WERI-Rb-1 (cell line): ENCODE measurements around the gene CCDC88A.

Experiments
- DNase-seq: peaks from one replicate; pipeline ENCODE4 v3.0.0-alpha.2; 2020
- H3K27ac ChIP-seq: fragments of 250-450 bp; sonication (Bioruptor Pico); 2 replicates; pipeline ENCODE4 v1.5.1; 2020; ENCODE audit warnings: mild to moderate bottlenecking, moderate library complexity
- H3K27me3 ChIP-seq: fragments of 250-450 bp; sonication (Bioruptor Pico); 2 replicates; pipeline ENCODE4 v1.5.1; 2021; ENCODE audit warnings: mild to moderate bottlenecking, low read depth, moderate library complexity; ENCODE audit not compliant: insufficient read depth, severe bottlenecking
- H3K36me3 ChIP-seq: fragments of 250-450 bp; sonication (Bioruptor Pico); 2 replicates; pipeline ENCODE4 v1.5.1; 2020; ENCODE audit warnings: mild to moderate bottlenecking, moderate library complexity
- H3K4me3 ChIP-seq: 2 replicates; pipeline ENCODE4 v1.5.1; 2011; ENCODE audit warnings: low read depth, mild to moderate bottlenecking, control low read depth, low read length
- H3K9me3 ChIP-seq: fragments of 250-450 bp; sonication (Bioruptor Pico); 2 replicates; pipeline ENCODE4 v1.5.1; 2021; ENCODE audit warnings: mild to moderate bottlenecking, moderate library complexity; ENCODE audit not compliant: severe bottlenecking
- TF ChIP-seq, protein P1 (sequence below): IDR thresholded peaks from 2 replicates; pipeline ENCODE4 v1.5.1; 2011; ENCODE audit warnings: low read depth, mild to moderate bottlenecking, control low read depth, inconsistent platforms, low read length

CCDC88A gene

DNA sequence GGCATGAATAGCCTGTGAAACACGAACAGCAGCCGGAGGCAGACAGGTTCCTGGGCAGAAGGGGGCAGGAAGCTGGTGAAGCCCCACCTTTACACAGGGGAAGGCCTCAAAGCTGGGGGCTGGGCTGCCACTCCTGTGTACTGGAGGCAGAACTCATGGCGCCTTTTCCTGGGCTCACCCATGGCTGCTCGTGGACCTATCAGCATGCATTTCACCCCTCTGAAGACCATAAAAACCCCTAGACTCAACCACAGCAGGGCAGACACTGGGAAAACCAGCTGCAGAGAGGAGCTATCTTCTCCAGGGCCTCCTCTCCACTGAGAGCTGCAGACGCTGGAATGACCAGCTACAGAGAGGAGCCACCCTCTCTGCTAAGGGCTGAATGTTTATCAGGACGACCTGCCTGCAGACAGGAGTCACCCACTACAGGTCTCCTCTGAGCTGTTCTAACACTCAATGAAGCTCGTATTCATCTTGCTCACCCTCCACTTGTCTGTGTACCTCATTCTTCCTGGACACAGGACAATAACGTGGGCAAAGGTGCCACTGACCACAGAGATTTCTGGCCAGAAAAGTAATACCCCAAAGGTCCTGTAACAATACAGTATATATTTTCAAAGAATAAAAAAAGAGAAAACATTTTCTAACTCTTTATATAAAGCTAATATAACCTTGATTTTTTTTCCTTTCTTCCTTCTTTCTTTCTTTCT, 18.9 kb upstream of the CCDC88A start:
- Histone ChIP-seq H3K27ac (no peak overlapping the region), H3K27me3 (no peaks in the 10 kb centered on the region), H3K4me3 (no peak overlapping the region), H3K9me3 (peaks cover 2% of the 10 kb centered on the region), H3K36me3 (no peaks in the 10 kb centered on the region)
- no peak for DNase-seq
- TF ChIP-seq, protein P1, sequence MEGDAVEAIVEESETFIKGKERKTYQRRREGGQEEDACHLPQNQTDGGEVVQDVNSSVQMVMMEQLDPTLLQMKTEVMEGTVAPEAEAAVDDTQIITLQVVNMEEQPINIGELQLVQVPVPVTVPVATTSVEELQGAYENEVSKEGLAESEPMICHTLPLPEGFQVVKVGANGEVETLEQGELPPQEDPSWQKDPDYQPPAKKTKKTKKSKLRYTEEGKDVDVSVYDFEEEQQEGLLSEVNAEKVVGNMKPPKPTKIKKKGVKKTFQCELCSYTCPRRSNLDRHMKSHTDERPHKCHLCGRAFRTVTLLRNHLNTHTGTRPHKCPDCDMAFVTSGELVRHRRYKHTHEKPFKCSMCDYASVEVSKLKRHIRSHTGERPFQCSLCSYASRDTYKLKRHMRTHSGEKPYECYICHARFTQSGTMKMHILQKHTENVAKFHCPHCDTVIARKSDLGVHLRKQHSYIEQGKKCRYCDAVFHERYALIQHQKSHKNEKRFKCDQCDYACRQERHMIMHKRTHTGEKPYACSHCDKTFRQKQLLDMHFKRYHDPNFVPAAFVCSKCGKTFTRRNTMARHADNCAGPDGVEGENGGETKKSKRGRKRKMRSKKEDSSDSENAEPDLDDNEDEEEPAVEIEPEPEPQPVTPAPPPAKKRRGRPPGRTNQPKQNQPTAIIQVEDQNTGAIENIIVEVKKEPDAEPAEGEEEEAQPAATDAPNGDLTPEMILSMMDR: no peak

DNA sequence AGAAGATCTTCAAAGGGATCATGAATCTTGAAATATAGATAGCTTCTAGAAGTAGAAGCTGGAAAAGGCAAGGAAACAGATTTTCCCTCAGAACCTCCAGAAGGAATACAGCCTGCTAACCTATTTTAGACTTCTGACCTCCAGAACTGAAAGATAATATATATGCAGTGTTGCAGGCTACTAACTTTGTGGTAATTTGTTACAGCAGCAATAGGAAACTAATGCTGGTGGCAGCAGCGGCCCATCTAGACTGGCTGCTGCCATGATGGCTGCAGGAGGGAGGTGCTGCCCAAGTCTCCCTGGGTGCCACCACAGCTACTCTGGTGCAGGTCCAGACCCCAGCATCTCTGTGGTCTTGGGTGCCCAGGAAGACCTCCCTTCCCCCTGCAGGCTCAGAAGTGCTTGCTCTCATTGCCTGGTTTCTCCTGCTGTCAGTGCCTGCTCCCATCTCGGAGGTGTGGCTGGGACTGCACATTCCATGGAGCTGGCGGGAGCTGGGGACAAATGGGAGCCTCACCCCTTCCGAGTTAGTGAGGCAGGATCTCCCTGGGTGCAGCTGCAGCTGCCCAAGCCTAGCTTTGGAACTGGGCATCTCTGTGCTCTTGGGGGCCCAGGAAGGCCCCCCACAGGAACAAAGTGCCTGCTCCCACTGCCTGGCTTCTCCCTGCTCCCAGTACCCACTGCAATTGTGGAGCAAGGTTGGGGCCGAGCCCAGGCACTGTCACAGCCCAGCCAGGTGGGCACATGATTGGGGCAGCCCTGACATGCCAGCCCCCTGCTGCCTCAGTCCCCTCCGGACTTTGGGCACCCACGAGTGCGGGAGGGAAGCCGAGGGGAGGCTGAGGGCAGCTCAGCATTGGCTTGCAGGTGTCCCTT, 18.1 kb upstream of the CCDC88A start:
- DNase-seq: no peak
- H3K36me3 ChIP-seq: no peaks in the 10 kb centered on the region
- H3K4me3 ChIP-seq: no peak overlapping the region
- no peak overlapping the region for H3K27ac ChIP-seq
- TF ChIP-seq, protein P1: no peak
- no peaks in the 10 kb centered on the region for H3K27me3 ChIP-seq
- H3K9me3 ChIP-seq: peaks cover 2% of the 10 kb centered on the region

DNA sequence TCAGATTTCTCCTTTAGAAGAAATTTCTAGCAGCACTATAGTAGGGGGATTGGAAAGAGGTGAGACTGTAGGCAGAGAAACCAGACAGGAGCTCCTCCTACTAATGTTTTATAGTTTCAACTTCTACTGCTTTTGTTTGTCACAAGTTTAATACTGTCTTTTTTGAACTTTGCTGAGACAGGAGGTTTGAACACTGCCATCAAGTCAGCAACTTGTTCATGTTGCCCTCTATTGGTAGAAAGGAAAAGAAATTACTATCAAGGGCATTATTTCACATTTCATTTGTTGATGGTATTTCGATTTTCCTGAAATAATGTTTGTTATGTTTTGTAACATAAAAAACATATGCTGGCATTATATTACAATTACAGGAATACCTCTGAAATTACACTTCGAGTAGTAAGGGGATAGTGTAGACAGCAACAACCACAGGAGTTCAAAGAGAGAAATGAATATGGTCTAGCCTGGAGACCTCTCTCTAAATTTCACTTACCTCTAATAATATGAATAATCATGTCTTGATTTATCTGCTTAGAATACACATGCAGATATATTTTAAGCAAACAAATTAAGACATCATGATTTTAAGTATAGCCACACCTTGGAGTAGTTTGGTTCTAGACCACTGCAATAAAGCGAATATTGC, 12.4 kb upstream of the CCDC88A start:
- Histone ChIP-seq H3K9me3 (no peaks in the 10 kb centered on the region), H3K36me3 (no peaks in the 10 kb centered on the region), H3K27ac (no peak overlapping the region), H3K4me3 (no peak overlapping the region), H3K27me3 (no peaks in the 10 kb centered on the region)
- TF ChIP-seq, protein P1: peak; percentile 54
- DNase-seq: no peak

DNA sequence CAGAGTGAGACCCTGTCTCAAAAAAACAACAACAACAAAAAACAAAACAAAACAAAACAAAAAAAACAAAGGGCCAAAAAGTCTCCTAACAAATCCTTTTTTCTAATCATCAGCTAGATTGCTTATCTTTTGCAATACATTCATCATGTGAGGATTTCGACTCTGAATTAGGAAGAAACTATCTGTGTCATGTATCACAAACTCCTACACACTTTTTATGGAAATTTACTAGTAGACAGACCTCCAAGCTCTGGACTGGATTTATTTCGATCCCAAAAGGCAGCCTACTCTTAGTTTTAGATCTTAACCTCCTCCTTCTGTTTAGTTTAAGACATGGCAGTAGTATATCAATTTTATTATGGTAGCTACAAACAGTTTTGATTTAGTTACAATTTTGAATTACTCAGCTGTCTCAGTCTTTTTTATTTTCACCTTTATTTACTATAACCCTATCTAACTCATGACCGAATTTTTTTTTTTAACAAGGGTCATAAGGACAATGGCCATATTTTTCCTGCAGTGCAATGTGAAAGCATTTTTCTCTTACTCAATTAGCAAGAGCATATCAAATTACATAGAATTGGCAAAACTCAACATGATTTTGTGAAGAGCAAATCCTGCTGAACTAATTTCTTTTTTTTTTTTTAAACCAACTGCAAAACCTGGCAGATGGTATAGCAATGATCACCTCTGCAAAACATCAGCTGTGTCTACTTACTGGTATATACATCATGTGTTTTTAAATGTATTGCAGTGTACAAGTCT, 10.7 kb upstream of the CCDC88A start:
- Histone ChIP-seq H3K4me3 (no peak overlapping the region), H3K27me3 (no peaks in the 10 kb centered on the region), H3K36me3 (no peaks in the 10 kb centered on the region), H3K9me3 (no peaks in the 10 kb centered on the region), H3K27ac (no peak overlapping the region)
- TF ChIP-seq, protein P1: no peak
- DNase-seq: no peak

DNA sequence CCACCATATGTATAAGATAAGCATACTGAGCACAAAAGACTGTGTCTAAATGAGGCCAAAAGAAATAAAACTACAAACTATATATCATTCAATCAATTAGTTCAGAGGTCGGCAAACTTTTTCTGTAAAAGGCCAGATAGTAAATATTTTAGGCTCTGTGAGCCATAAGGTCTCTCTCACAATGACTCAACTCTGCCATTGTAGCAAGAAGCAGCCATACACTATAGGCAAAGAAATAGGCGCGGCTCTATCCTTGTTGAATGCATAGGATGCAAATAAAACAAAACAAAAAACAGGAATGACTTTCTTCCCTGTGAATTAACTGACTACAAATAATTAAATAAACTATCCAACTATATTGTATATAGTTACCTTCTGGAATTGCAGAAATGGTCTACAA, 8.6 kb upstream of the CCDC88A start:
- Histone ChIP-seq H3K27me3 (no peaks in the 10 kb centered on the region), H3K9me3 (no peaks in the 10 kb centered on the region), H3K4me3 (no peak overlapping the region), H3K27ac (no peak overlapping the region), H3K36me3 (no peaks in the 10 kb centered on the region)
- DNase-seq: no peak
- TF ChIP-seq, protein P1: no peak
